ENCODE data around the gene PNPLA8.
"Not testable (repeated sequence)": the region's sequence is repeated elsewhere in the genome, so short reads cannot be mapped to it uniquely, and the experiment has no call there.

PNPLA8 gene

GRCh38 chr7:108525985-108526767 is at the start of gene PNPLA8:
Gene PNPLA8, minus strand, starts transcription at chr7:108526135. Its CDS starts 10,644 bp downstream, at chr7:108515491.
- DNase-seq (ENCODE audit: low spot score) = peak; percentile 100

GRCh38 chr7:108575156-108575555 is 49.2 kb upstream of the PNPLA8 start:
- no peak for DNase-seq (ENCODE audit: low spot score)

GRCh38 chr7:108572480-108572879 is 46.5 kb upstream of the PNPLA8 start:
- DNase-seq (ENCODE audit: low spot score) = no peak

GRCh38 chr7:108570146-108570755 is 44.3 kb upstream of the PNPLA8 start:
- peak; percentile 40 for DNase-seq (ENCODE audit: low spot score)

- DNase-seq (ENCODE audit: low spot score) = peak; percentile 100
These were observed 43.6 kb upstream of the PNPLA8 start, which contains the start of the genes DNAJB9 and THAP5 for GRCh38 chr7:108569381-108570145. Gene DNAJB9, plus strand, starts transcription at chr7:108569874. Its CDS starts 1,853 bp downstream, at chr7:108571727. Gene THAP5, minus strand, starts transcription at chr7:108569706. Its CDS starts 137 bp downstream, at chr7:108569569.

GRCh38 chr7:108568801-108569380 is 43.0 kb upstream of the PNPLA8 start:
- no peak for DNase-seq (ENCODE audit: low spot score)

GRCh38 chr7:108565987-108566386 is 40.1 kb upstream of the PNPLA8 start:
- DNase-seq (ENCODE audit: low spot score) = no peak

- DNase-seq (ENCODE audit: low spot score) = no peak
These were observed 35.2 kb upstream of the PNPLA8 start for GRCh38 chr7:108561047-108561619.

GRCh38 chr7:108559253-108559652 is 33.3 kb upstream of the PNPLA8 start:
- DNase-seq (ENCODE audit: low spot score) = no peak

- DNase-seq (ENCODE audit: low spot score) = no peak
These were observed 31.7 kb upstream of the PNPLA8 start for GRCh38 chr7:108557617-108558016.

GRCh38 chr7:108557191-108557590 is 31.3 kb upstream of the PNPLA8 start:
- DNase-seq (ENCODE audit: low spot score) = no peak

GRCh38 chr7:108556665-108557064 is 30.7 kb upstream of the PNPLA8 start:
- not testable (repeated sequence) for DNase-seq (ENCODE audit: low spot score)

- not testable (repeated sequence) for DNase-seq (ENCODE audit: low spot score)
These were observed 22.4 kb upstream of the PNPLA8 start for GRCh38 chr7:108548141-108548896.

GRCh38 chr7:108541478-108541877 is 15.5 kb upstream of the PNPLA8 start:
- DNase-seq (ENCODE audit: low spot score) = no peak

GRCh38 chr7:108538685-108539084 is 12.8 kb upstream of the PNPLA8 start:
- DNase-seq (ENCODE audit: low spot score) = not testable (repeated sequence)

GRCh38 chr7:108538236-108538635 is 12.3 kb upstream of the PNPLA8 start:
- DNase-seq (ENCODE audit: low spot score) = not testable (repeated sequence)

GRCh38 chr7:108537229-108537628 is 11.3 kb upstream of the PNPLA8 start:
- no peak for DNase-seq (ENCODE audit: low spot score)

- DNase-seq (ENCODE audit: low spot score) = no peak
These were observed 9.8 kb upstream of the PNPLA8 start for GRCh38 chr7:108535744-108536143.

GRCh38 chr7:108535257-108535656 is 9.3 kb upstream of the PNPLA8 start:
- no peak for DNase-seq (ENCODE audit: low spot score)

GRCh38 chr7:108533712-108534111 is 7.8 kb upstream of the PNPLA8 start:
- DNase-seq (ENCODE audit: low spot score) = no peak

- no peak for DNase-seq (ENCODE audit: low spot score)
These were observed 3.4 kb upstream of the PNPLA8 start for GRCh38 chr7:108529341-108529740.
